CD14-positive monocyte (primary cell): ENCODE data around the gene FRMD3. TPM values are rescaled to one million over a fixed set of nuclear protein-coding genes. Genes with fewer than 3 reads are reported as not detected.

ENCODE experiments used
- DNase-seq, 3 donors: peaks; one replicate each; pipeline ENCODE4 v3.0.0-alpha.2; 2011 to 2022
- H2AFZ ChIP-seq: 2 replicates; pipeline ENCODE4 v1.6.0; 2012; ENCODE audit warnings: mild to moderate bottlenecking, low read depth, low read length, inconsistent platforms; ENCODE audit not compliant: insufficient read depth, poor library complexity, severe bottlenecking
- H3K27ac ChIP-seq, 2 donors: 1 replicate in 1 of 2; 2 replicates in 1 of 2; pipeline ENCODE4 v1.5.1; 2012 to 2013; ENCODE audit warnings: low read length in 2 of 2, control low read depth in 1 of 2, inconsistent platforms in 1 of 2, low read depth in 1 of 2, mild to moderate bottlenecking in 1 of 2
- H3K27me3 ChIP-seq, 2 donors: one replicate each; pipeline versions ENCODE4 v1.6.0 to v1.6.1; 2011 to 2013; ENCODE audit warnings: low read length in 2 of 2; ENCODE audit not compliant: control insufficient read depth in 2 of 2, insufficient read depth in 2 of 2
- H3K36me3 ChIP-seq, 2 donors: replicated peaks in 1 of 2; 1 replicate in 1 of 2; 2 replicates in 1 of 2; pipeline versions ENCODE4 v1.5.1 to v1.6.1; 2012 to 2013; ENCODE audit warnings: low read length in 2 of 2, control low read depth in 1 of 2, inconsistent platforms in 1 of 2, mild to moderate bottlenecking in 1 of 2; ENCODE audit not compliant: insufficient read depth in 2 of 2, control insufficient read depth in 1 of 2
- H3K4me1 ChIP-seq, 2 donors: 1 replicate in 1 of 2; 2 replicates in 1 of 2; pipeline versions ENCODE4 v1.5.1 to v1.6.1; 2012 to 2013; ENCODE audit warnings: low read length in 2 of 2, control low read depth in 1 of 2, inconsistent platforms in 1 of 2, mild to moderate bottlenecking in 1 of 2, moderate library complexity in 1 of 2; ENCODE audit not compliant: insufficient read depth in 2 of 2, control insufficient read depth in 1 of 2
- H3K4me2 ChIP-seq: replicated peaks from 2 replicates; pipeline ENCODE3; 2012; ENCODE audit warnings: low read length, moderate library complexity, mild to moderate bottlenecking; ENCODE audit not compliant: poor library complexity, severe bottlenecking; ENCODE audit errors: extremely low read depth
- H3K4me3 ChIP-seq, 3 experiments: fragments of 200-600 bp in 1 of 3; sonication (generic) in 1 of 3; replicated peaks in 1 of 3; 1 replicate in 2 of 3; 2 replicates in 1 of 3; pipeline ENCODE4 v1.5.1; 2011 to 2013; ENCODE audit warnings: low read length in 3 of 3, mild to moderate bottlenecking in 3 of 3, control low read depth in 2 of 3, low read depth in 2 of 3, inconsistent platforms in 1 of 3, moderate library complexity in 1 of 3
- H3K79me2 ChIP-seq: 2 replicates; pipeline ENCODE4 v1.6.0; 2012; ENCODE audit warnings: mild to moderate bottlenecking, control low read depth, inconsistent platforms, low read length, moderate library complexity; ENCODE audit not compliant: insufficient read depth
- H3K9ac ChIP-seq: 2 replicates; pipeline ENCODE4 v1.6.0; 2017; ENCODE audit warnings: low read length, mild to moderate bottlenecking; ENCODE audit not compliant: insufficient read depth, poor library complexity, severe bottlenecking
- H3K9me3 ChIP-seq, 2 donors: replicated peaks in 1 of 2; 1 replicate in 1 of 2; 2 replicates in 1 of 2; pipeline versions ENCODE4 v1.5.1 to v1.6.1; 2012 to 2013; ENCODE audit warnings: low read length in 2 of 2, control low read depth in 1 of 2; ENCODE audit not compliant: control insufficient read depth in 1 of 2, insufficient read depth in 1 of 2
- H4K20me1 ChIP-seq: 2 replicates; pipeline ENCODE4 v1.6.0; 2012; ENCODE audit warnings: mild to moderate bottlenecking, low read length, control low read depth, moderate library complexity; ENCODE audit not compliant: insufficient read depth
- H3K27ac Mint-ChIP-seq, 7 donors: one replicate each; pipeline ENCODE4 v1.8.0; 2020; ENCODE audit warnings: mild to moderate bottlenecking in 7 of 7, mixed read lengths in 7 of 7, moderate library complexity in 6 of 7, inconsistent platforms in 2 of 7
- H3K27me3 Mint-ChIP-seq, 3 donors: one replicate each; pipeline ENCODE4 v1.8.0; 2021 to 2022; ENCODE audit warnings: low read depth in 3 of 3, mild to moderate bottlenecking in 3 of 3, mixed read lengths in 3 of 3, moderate library complexity in 3 of 3, inconsistent platforms in 1 of 3
- H3K36me3 Mint-ChIP-seq, 2 donors: one replicate each; pipeline ENCODE4 v1.8.0; 2020; ENCODE audit warnings: mixed read lengths in 2 of 2, inconsistent platforms in 1 of 2, mild to moderate bottlenecking in 1 of 2
- H3K4me1 Mint-ChIP-seq: one replicate; pipeline ENCODE4 v1.8.0; 2020; ENCODE audit warnings: mild to moderate bottlenecking, mixed read lengths
- H3K4me3 Mint-ChIP-seq, 2 donors: one replicate each; pipeline ENCODE4 v1.8.0; 2020; ENCODE audit warnings: mild to moderate bottlenecking in 2 of 2, mixed read lengths in 2 of 2, moderate library complexity in 1 of 2
- H3K9me3 Mint-ChIP-seq, 7 donors: one replicate each; pipeline ENCODE4 v1.8.0; 2020 to 2022; ENCODE audit warnings: mixed read lengths in 7 of 7, mild to moderate bottlenecking in 6 of 7, moderate library complexity in 6 of 7, inconsistent platforms in 2 of 7
- WGBS: methylation state at CpG from one replicate; pipeline ENCODE4 v1.1.5; 2013; ENCODE audit warnings: missing lambda C conversion rate; ENCODE audit not compliant: insufficient coverage; 5-methylcytosine and 5-hydroxymethylcytosine counted together
- intact Hi-C, 2 donors: fragments of 100-400 bp; cut with micrococcal nuclease; formaldehyde crosslinking; loops; one replicate each; pipeline versions ENCODE4 v1.15.0 to v1.15.1; 2023
- polyA plus RNA-seq, 3 donors: library from polyadenylated mRNA; depleted of rRNA in 1 of 3; unstranded in 2 of 3; stranded (reverse) in 1 of 3; fragments of 300-500 nt in 2 of 3; fragments of >200 nt in 1 of 3; fragmentation: Illumina TruSeq in 2 of 3; gene quantifications; 1 replicate in 2 of 3; 2 replicates in 1 of 3; pipeline ENCODE4 v1.2.3, GENCODE V29; 2012 to 2021
- TF ChIP-seq, protein P1 (sequence below): fragments of 200-600 bp; IDR thresholded peaks from one replicate; pipeline ENCODE4 v1.8.0; 2022; ENCODE audit warnings: antibody characterized with exemption, mild to moderate bottlenecking

The FRMD3 gene
- polyA plus RNA-seq, 3 donors, result 2.8 to 9.8 (median 4.2) TPM

GRCh38 chr9:83396342-83396741 is 141.9 kb downstream of the FRMD3 start:
- no peak overlapping the region for H3K27ac Mint-ChIP-seq
- H3K9me3 Mint-ChIP-seq, result peaks cover 0 to 3% (median 0%) of the 10 kb centered on the region in 7 donors
- no peak for DNase-seq
- H3K27me3 Mint-ChIP-seq, result peaks cover 0 to 5% (median 1%) of the 10 kb centered on the region in 3 donors
- intact Hi-C loops, result no loop called here
- no peak overlapping the region for H2AFZ ChIP-seq
- H3K9me3 ChIP-seq, result no peaks in the 10 kb centered on the region
- H3K36me3 Mint-ChIP-seq, result peaks cover 0 to 6% of the 10 kb centered on the region in 2 donors
- no peak overlapping the region for H3K4me2 ChIP-seq
- no peaks in the 10 kb centered on the region for H3K27me3 ChIP-seq
- H3K4me3 ChIP-seq, result no peak overlapping the region
- H3K79me2 ChIP-seq, result no peaks in the 10 kb centered on the region
- no peak overlapping the region for H3K27ac ChIP-seq
- TF ChIP-seq, protein P1, sequence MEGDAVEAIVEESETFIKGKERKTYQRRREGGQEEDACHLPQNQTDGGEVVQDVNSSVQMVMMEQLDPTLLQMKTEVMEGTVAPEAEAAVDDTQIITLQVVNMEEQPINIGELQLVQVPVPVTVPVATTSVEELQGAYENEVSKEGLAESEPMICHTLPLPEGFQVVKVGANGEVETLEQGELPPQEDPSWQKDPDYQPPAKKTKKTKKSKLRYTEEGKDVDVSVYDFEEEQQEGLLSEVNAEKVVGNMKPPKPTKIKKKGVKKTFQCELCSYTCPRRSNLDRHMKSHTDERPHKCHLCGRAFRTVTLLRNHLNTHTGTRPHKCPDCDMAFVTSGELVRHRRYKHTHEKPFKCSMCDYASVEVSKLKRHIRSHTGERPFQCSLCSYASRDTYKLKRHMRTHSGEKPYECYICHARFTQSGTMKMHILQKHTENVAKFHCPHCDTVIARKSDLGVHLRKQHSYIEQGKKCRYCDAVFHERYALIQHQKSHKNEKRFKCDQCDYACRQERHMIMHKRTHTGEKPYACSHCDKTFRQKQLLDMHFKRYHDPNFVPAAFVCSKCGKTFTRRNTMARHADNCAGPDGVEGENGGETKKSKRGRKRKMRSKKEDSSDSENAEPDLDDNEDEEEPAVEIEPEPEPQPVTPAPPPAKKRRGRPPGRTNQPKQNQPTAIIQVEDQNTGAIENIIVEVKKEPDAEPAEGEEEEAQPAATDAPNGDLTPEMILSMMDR, result no peak
- peaks cover 13% of the 10 kb centered on the region for H3K4me1 Mint-ChIP-seq
- no peaks in the 10 kb centered on the region for H3K36me3 ChIP-seq
- no peak overlapping the region for H3K9ac ChIP-seq
- H3K4me3 Mint-ChIP-seq, result no peak overlapping the region
- no peaks in the 10 kb centered on the region for H4K20me1 ChIP-seq
- 100% methylated on average over 3 of the region's 6 CpGs for WGBS
- H3K4me1 ChIP-seq, result peaks cover 3 to 7% of the 10 kb centered on the region in 2 donors

DNA sequence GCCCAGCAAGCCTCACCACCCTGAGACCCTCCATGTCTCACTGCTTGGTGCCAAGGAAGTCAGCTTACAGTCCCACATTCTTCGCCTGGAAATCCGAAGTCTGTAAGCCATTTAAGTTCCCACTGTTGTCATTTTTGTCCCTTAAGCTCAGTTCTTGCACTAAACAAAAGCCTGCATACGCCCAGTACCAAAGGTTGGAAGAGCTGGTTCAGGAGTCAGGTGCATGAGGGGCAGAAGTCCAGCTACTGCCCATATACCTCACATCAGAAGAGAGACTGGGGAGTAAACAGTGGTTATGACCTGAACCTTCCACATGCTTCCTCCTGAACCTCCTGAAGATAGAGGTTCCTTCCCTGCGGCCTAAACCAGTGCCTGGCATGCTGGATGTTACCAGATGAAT is 146.0 kb downstream of the FRMD3 start:
- Histone ChIP-seq H3K4me3 (no peak overlapping the region), H4K20me1 (no peaks in the 10 kb centered on the region), H3K27me3 (no peaks in the 10 kb centered on the region), H3K27ac (no peak overlapping the region), H3K79me2 (no peaks in the 10 kb centered on the region), H3K9me3 (no peaks in the 10 kb centered on the region), H3K4me1 (no peaks in the 10 kb centered on the region), H3K36me3 (no peaks in the 10 kb centered on the region), H3K9ac (no peak overlapping the region), H3K4me2 (no peak overlapping the region), H2AFZ (no peak overlapping the region)
- H3K27ac Mint-ChIP-seq, result peak overlapping the region in 1 of 7 donors; percentile 74
- peaks cover 7% of the 10 kb centered on the region for H3K4me1 Mint-ChIP-seq
- TF ChIP-seq, protein P1, result no peak
- H3K36me3 Mint-ChIP-seq, result peaks cover 0 to 3% of the 10 kb centered on the region in 2 donors
- DNase-seq, result no peak
- no peak overlapping the region for H3K4me3 Mint-ChIP-seq
- H3K27me3 Mint-ChIP-seq, result peaks cover 0 to 4% (median 1%) of the 10 kb centered on the region in 3 donors
- intact Hi-C loops, result no loop called here
- 93% methylated on average over 3 of the region's 4 CpGs for WGBS
- H3K9me3 Mint-ChIP-seq, result peaks cover 0 to 6% (median 3%) of the 10 kb centered on the region in 7 donors
